GM23248 (cell line): Measurements from ENCODE around the gene SLC35F3. TPM values are rescaled to one million over a fixed set of nuclear protein-coding genes. Genes with fewer than 3 reads are reported as not detected.

Source experiments
- DNase-seq: peaks from one replicate; pipeline ENCODE4 v3.0.0-alpha.2; 2015
- H2AFZ ChIP-seq: fragments of 200-600 bp; sonication (generic); 2 replicates; pipeline ENCODE4 v1.6.1; 2016; ENCODE audit warnings: antibody characterized with exemption
- H3F3A ChIP-seq: fragments of 200-600 bp; sonication (generic); 2 replicates; pipeline ENCODE4 v1.6.1; 2016; ENCODE audit warnings: mild to moderate bottlenecking, antibody characterized with exemption, mixed run types; ENCODE audit not compliant: insufficient read depth
- H3K27ac ChIP-seq: fragments of 200-600 bp; sonication (generic); 2 replicates; pipeline ENCODE4 v1.5.1; 2016; ENCODE audit warnings: mild to moderate bottlenecking
- H3K27me3 ChIP-seq: fragments of 200-600 bp; sonication (generic); replicated peaks from 2 replicates; pipeline ENCODE4 v1.6.1; 2016; ENCODE audit warnings: mild to moderate bottlenecking; ENCODE audit not compliant: insufficient read depth
- H3K36me3 ChIP-seq: fragments of 200-600 bp; sonication (generic); 2 replicates; pipeline ENCODE4 v1.6.1; 2016; ENCODE audit warnings: low read depth, mild to moderate bottlenecking
- H3K4me1 ChIP-seq: fragments of 200-600 bp; sonication (generic); 2 replicates; pipeline ENCODE4 v1.6.1; 2016; ENCODE audit warnings: mild to moderate bottlenecking; ENCODE audit not compliant: insufficient read depth
- H3K4me2 ChIP-seq: fragments of 200-600 bp; sonication (generic); one replicate; pipeline ENCODE4 v1.6.1; 2016; ENCODE audit warnings: mild to moderate bottlenecking; ENCODE audit not compliant: unreplicated experiment
- H3K4me3 ChIP-seq: fragments of 200-600 bp; sonication (generic); 2 replicates; pipeline ENCODE4 v1.5.1; 2016; ENCODE audit warnings: mild to moderate bottlenecking
- H3K79me2 ChIP-seq: fragments of 200-600 bp; sonication (generic); 2 replicates; pipeline ENCODE4 v1.6.1; 2016; ENCODE audit warnings: mild to moderate bottlenecking; ENCODE audit not compliant: insufficient read depth
- H3K9ac ChIP-seq: fragments of 200-600 bp; sonication (generic); 2 replicates; pipeline ENCODE4 v1.6.1; 2016; ENCODE audit warnings: mild to moderate bottlenecking
- H3K9me2 ChIP-seq: fragments of 200-600 bp; sonication (generic); 2 replicates; pipeline ENCODE4 v1.6.1; 2016; ENCODE audit warnings: mixed run types, mild to moderate bottlenecking, moderate library complexity; ENCODE audit not compliant: insufficient read depth
- H3K9me3 ChIP-seq: fragments of 200-600 bp; sonication (generic); one replicate; pipeline ENCODE4 v1.6.1; 2017; ENCODE audit warnings: low read depth
- H4K20me1 ChIP-seq: fragments of 200-600 bp; sonication (generic); 2 replicates; pipeline ENCODE4 v1.6.0; 2016; ENCODE audit not compliant: insufficient read depth
- EZH2 ChIP-seq: fragments of 200-600 bp; sonication (generic); IDR thresholded peaks from 2 replicates; pipeline ENCODE4 v1.6.1; 2018; ENCODE audit warnings: antibody characterized with exemption, mild to moderate bottlenecking; ENCODE audit not compliant: insufficient read depth, poor library complexity, severe bottlenecking
- EZH2phosphoT487 ChIP-seq: fragments of 200-600 bp; sonication (generic); IDR thresholded peaks from 2 replicates; pipeline ENCODE4 v1.6.1; 2018; ENCODE audit warnings: antibody characterized with exemption, moderate library complexity, mild to moderate bottlenecking, low read depth; ENCODE audit not compliant: insufficient read depth
- WGBS, 2 experiments: methylation state at CpG; one replicate each; pipeline ENCODE4 v1.1.6; 2015 to 2017; ENCODE audit warnings: low lambda C conversion rate in 2 of 2, low coverage in 1 of 2; ENCODE audit errors: missing lambda C conversion rate in 2 of 2; 5-methylcytosine and 5-hydroxymethylcytosine counted together
- in situ Hi-C: fragments of 300-500 bp; cut with MboI; formaldehyde crosslinking; loops from 2 replicates; pipeline ENCODE4 v1.15.0; 2020
- polyA plus RNA-seq: library from polyadenylated mRNA; unstranded; fragments of >200 nt; fragmentation: Nextera tagmentation; extraction: Ambion mirVana; gene quantifications from 2 replicates; pipeline ENCODE4 v1.2.1, GENCODE V29; 2016
- total RNA-seq: library from RNA; depleted of rRNA; stranded (reverse); fragments of >200 nt; shearing (Covaris generic); gene quantifications from 2 replicates; pipeline ENCODE4 v1.2.3, GENCODE V29; 2014

Gene SLC35F3
- total and polyA plus RNA-seq, 2 experiments from 2014 or later: 0.43 to 1.3 TPM

DNA sequence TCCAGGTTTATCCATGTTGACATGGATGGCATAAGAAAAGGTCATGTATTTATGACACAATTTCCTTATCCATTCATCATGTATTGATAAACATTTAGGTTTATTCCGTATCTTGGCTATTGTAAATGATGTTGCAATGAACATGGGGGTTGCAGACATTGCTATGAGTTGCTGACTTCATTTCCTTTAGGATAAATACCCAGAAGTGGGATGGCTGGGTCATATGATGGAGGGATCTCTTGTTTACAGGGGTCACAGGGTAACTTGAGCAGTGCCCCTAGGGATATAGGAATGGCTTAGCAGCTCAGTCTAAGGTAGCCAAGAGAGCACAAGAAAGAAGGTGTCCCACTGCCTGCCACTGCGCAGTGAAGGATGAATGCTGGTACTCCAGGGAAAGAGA, 239.2 kb downstream of the SLC35F3 start:
- no peak overlapping the region for H3K4me3 ChIP-seq
- TF ChIP-seq EZH2phosphoT487 (no peak), EZH2 (no peak)
- no peaks in the 10 kb centered on the region for H4K20me1 ChIP-seq
- no peaks in the 10 kb centered on the region for H3K36me3 ChIP-seq
- WGBS, 2 experiments: 51 to 52% methylated on average over 2 of the region's 2 CpGs
- no peak overlapping the region for H3K27ac ChIP-seq
- H3K9ac ChIP-seq: no peak overlapping the region
- no peaks in the 10 kb centered on the region for H3K9me3 ChIP-seq
- H3K4me2 ChIP-seq: no peak overlapping the region
- H3K27me3 ChIP-seq: no peaks in the 10 kb centered on the region
- no peaks in the 10 kb centered on the region for H3K79me2 ChIP-seq
- in situ Hi-C loops: no loop called here
- H2AFZ ChIP-seq: no peak overlapping the region
- H3F3A ChIP-seq: peaks cover 3% of the 10 kb centered on the region; the same call in 1 of the 2 replicates
- H3K4me1 ChIP-seq: peaks cover 2% of the 10 kb centered on the region; the same call in 1 of the 2 replicates
- no peak for DNase-seq
- no peaks in the 10 kb centered on the region for H3K9me2 ChIP-seq

DNA sequence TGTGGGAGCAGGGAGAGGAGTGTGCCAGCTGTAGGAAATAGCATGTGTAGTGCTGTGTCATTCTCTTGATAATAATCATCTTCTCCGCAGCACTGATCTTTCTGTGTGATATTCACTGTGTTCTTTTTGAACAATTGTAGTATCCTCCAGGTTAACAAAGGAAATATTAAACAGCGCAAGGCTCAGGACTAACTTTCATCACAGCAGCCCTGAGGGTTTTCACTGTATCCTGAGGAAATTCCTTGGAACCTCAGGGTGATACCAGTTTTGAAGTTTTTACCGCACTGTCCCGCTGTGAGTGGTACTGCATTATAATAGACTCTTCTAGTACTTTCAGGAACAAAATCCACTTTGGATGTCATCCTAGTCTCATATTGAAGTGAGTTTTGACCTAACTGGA, 240.4 kb downstream of the SLC35F3 start:
- Histone ChIP-seq H3K9me3 (no peaks in the 10 kb centered on the region), H3K36me3 (no peaks in the 10 kb centered on the region), H3K9ac (0 out of 2 replicates have a peak overlapping the region, but pooled peaks have one; percentile 10), H3K27ac (peak overlapping the region; percentile 27; the same call in 1 of the 2 replicates), H3K9me2 (no peaks in the 10 kb centered on the region), H4K20me1 (no peaks in the 10 kb centered on the region), H3F3A (peaks cover 15% of the 10 kb centered on the region; the same call in 1 of the 2 replicates), H3K4me2 (no peak overlapping the region), H3K4me1 (peaks cover 13% of the 10 kb centered on the region; the same call in 1 of the 2 replicates), H3K27me3 (no peaks in the 10 kb centered on the region), H3K79me2 (no peaks in the 10 kb centered on the region), H3K4me3 (no peak overlapping the region), H2AFZ (no peak overlapping the region; the same call in 1 of the 2 replicates)
- WGBS, 2 experiments: 79 to 80% methylated on average over 4 of the region's 4 CpGs
- TF ChIP-seq EZH2 (no peak), EZH2phosphoT487 (no peak)
- in situ Hi-C loops: no loop called here
- peak; percentile 24 for DNase-seq

DNA sequence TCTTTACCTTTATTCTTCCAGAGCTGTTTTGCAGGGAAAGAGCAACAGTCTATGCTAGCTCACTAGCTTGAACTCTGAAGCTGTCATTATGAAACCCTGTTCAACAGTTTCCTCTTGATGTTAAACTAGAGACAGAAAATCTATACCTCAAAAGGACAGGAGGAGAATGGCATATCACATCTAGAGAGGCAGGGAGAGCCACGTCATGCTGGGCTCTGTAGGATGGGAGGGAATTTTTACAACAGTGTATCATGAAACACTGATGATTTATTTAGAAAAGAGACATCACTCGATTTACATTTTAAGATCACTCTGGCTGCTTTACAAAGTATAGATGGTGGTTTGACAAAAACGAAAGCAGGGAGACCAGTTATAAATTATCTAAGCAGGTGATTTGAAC, 243.9 kb downstream of the SLC35F3 start:
- H3F3A ChIP-seq: peaks cover 20% of the 10 kb centered on the region; the same call in 1 of the 2 replicates
- 38 to 47% methylated on average over 3 of the region's 3 CpGs for WGBS, 2 experiments
- in situ Hi-C loops: no loop called here

DNA sequence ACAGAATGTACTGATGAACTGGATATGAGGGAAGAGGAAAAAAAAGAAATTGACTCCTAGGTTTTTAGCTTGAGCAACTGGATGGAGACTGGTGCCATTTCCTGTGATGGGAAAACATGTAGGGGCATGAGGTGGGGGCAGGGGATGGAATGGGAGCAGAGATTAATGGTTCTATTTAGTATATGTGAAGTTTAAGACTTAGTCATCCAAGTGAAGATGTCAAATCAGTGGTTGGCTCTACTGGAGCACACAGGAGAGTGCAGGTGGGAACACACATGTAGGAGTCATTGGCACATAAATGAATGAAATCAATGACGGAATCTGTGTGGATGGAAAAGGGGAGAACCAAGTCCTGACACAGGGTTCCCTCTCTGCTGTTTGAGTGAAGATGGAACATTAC, 244.3 kb downstream of the SLC35F3 start:
- 95 to 100% methylated on average over 1 of the region's 1 CpG for WGBS, 2 experiments
- H3K4me1 ChIP-seq: peaks cover 13% of the 10 kb centered on the region; the same call in 1 of the 2 replicates
- no peak overlapping the region for H2AFZ ChIP-seq
- no peak overlapping the region for H3K9ac ChIP-seq
- no peaks in the 10 kb centered on the region for H3K79me2 ChIP-seq
- no peaks in the 10 kb centered on the region for H4K20me1 ChIP-seq
- DNase-seq: no peak
- peaks cover 20% of the 10 kb centered on the region; the same call in 1 of the 2 replicates for H3F3A ChIP-seq
- H3K27ac ChIP-seq: peak overlapping the region; percentile 61
- in situ Hi-C loops: no loop called here
- H3K36me3 ChIP-seq: no peaks in the 10 kb centered on the region
- TF ChIP-seq EZH2phosphoT487: no peak
- no peaks in the 10 kb centered on the region for H3K9me3 ChIP-seq
- H3K4me3 ChIP-seq: no peak overlapping the region
- no peak overlapping the region for H3K4me2 ChIP-seq
- H3K9me2 ChIP-seq: no peaks in the 10 kb centered on the region
- no peaks in the 10 kb centered on the region for H3K27me3 ChIP-seq

More for the DNA sequence above, 243.9 kb downstream of the SLC35F3 start:
- no peaks in the 10 kb centered on the region for H3K27me3 ChIP-seq
- no peak overlapping the region; the same call in 1 of the 2 replicates for H2AFZ ChIP-seq
- DNase-seq: no peak
- H3K27ac ChIP-seq: 0 out of 2 replicates have a peak overlapping the region, but pooled peaks have one; percentile 61
- H3K4me1 ChIP-seq: peaks cover 13% of the 10 kb centered on the region; the same call in 1 of the 2 replicates
- H3K4me2 ChIP-seq: no peak overlapping the region
- H3K79me2 ChIP-seq: no peaks in the 10 kb centered on the region
- no peak overlapping the region for H3K9ac ChIP-seq
- no peaks in the 10 kb centered on the region for H4K20me1 ChIP-seq
- H3K4me3 ChIP-seq: no peak overlapping the region
- no peak for TF ChIP-seq EZH2
- no peak for TF ChIP-seq EZH2phosphoT487
- H3K36me3 ChIP-seq: no peaks in the 10 kb centered on the region
- no peaks in the 10 kb centered on the region for H3K9me2 ChIP-seq
- H3K9me3 ChIP-seq: no peaks in the 10 kb centered on the region

DNA sequence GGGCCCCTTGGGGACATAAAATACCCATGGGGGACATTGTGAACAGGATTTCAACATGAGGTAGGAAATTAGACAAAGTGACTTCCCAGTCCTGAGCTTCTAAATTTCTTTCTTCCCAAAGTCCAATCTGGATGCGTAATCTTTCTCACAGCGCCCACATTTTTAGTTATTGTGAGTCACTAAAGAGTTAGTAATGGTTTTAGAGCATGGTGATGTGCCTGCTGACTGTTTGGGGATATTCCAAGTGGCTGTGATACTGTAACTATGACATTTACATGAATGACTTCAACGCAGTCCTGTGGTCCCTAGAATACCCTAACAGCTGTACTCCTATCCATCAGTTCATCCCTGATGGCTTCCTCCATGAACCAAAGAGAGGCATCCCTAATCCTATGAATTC, 244.7 kb downstream of the SLC35F3 start:
- Histone ChIP-seq H3K79me2 (no peaks in the 10 kb centered on the region), H3K27me3 (no peaks in the 10 kb centered on the region), H3K4me2 (no peak overlapping the region), H3K9ac (no peak overlapping the region), H3F3A (peaks cover 20% of the 10 kb centered on the region; the same call in 1 of the 2 replicates), H3K9me3 (no peaks in the 10 kb centered on the region), H4K20me1 (no peaks in the 10 kb centered on the region), H2AFZ (no peak overlapping the region), H3K27ac (peak overlapping the region; percentile 61), H3K9me2 (no peaks in the 10 kb centered on the region), H3K4me3 (no peak overlapping the region), H3K4me1 (peaks cover 13% of the 10 kb centered on the region; the same call in 1 of the 2 replicates), H3K36me3 (no peaks in the 10 kb centered on the region)
- 9 to 13% methylated on average over 3 of the region's 3 CpGs for WGBS, 2 experiments
- TF ChIP-seq EZH2: no peak
- TF ChIP-seq EZH2phosphoT487: no peak
- in situ Hi-C loops: no loop called here
- peak; percentile 88 for DNase-seq
